Kidney (tissue), 14 donors: ENCODE measurements around the gene PAIP2. TPM values are rescaled to one million over a fixed set of nuclear protein-coding genes. Genes with fewer than 3 reads are reported as not detected.
A peak's percentile ranks its signal among the peaks of the same experiment; 100 is the strongest.
"Not testable (repeated sequence)": the region's sequence is repeated elsewhere in the genome, so short reads cannot be mapped to it uniquely, and the experiment has no call there.

Source experiments
- DNase-seq, 5 donors: peaks; one replicate each; pipeline ENCODE4 v3.0.0-alpha.2; 2013 to 2020
- FAIRE-seq: peaks from 2 replicates; lab custom pipeline; 2012; peaks lifted over from hg19 to GRCh38; lab: Jason Lieb, UNC
- H3K27ac ChIP-seq, 2 donors: one replicate each; pipeline ENCODE4 v1.7.0; 2013; ENCODE audit warnings: low read depth in 2 of 2, low read length in 2 of 2, inconsistent platforms in 1 of 2
- H3K27me3 ChIP-seq: one replicate; pipeline ENCODE4 v1.7.1; 2013; ENCODE audit warnings: low read length, inconsistent platforms; ENCODE audit not compliant: control insufficient read depth, insufficient read depth
- H3K36me3 ChIP-seq, 3 donors: one replicate each; pipeline versions ENCODE4 v1.7.0 to v1.7.1; 2013; ENCODE audit warnings: low read length in 3 of 3, control low read depth in 1 of 3, inconsistent platforms in 1 of 3; ENCODE audit not compliant: insufficient read depth in 3 of 3, control insufficient read depth in 2 of 3
- H3K4me1 ChIP-seq, 3 donors: one replicate each; pipeline versions ENCODE4 v1.7.0 to v1.7.1; 2013; ENCODE audit warnings: low read length in 3 of 3, inconsistent platforms in 1 of 3, low read depth in 1 of 3; ENCODE audit not compliant: control insufficient read depth in 2 of 3, insufficient read depth in 2 of 3
- H3K4me3 ChIP-seq, 3 donors: one replicate each; pipeline versions ENCODE4 v1.7.0 to v1.8.1; 2013; ENCODE audit warnings: low read length in 3 of 3, control low read depth in 1 of 3, inconsistent platforms in 1 of 3
- H3K9ac ChIP-seq, 3 donors: one replicate each; pipeline versions ENCODE4 v1.7.0 to v1.7.1; 2013; ENCODE audit warnings: low read length in 3 of 3, control low read depth in 1 of 3, inconsistent platforms in 1 of 3
- H3K9me3 ChIP-seq, 3 donors: one replicate each; pipeline versions ENCODE4 v1.7.0 to v1.7.1; 2013; ENCODE audit warnings: low read length in 3 of 3, control low read depth in 1 of 3, inconsistent platforms in 1 of 3; ENCODE audit not compliant: control insufficient read depth in 2 of 3, insufficient read depth in 1 of 3
- intact Hi-C: fragments of 100-400 bp; cut with DNase I; formaldehyde crosslinking; loops from one replicate; pipeline ENCODE4 v1.11.1; 2022
- polyA plus RNA-seq: library from polyadenylated mRNA; stranded (reverse); fragments of 350-450 nt; fragmentation: Illumina TruSeq; extraction: RNeasy Lipid Tissue Mini Kit (QIAGEN cat#74804); gene quantifications from one replicate; pipeline ENCODE4 v1.2.3, GENCODE V29; 2014; ENCODE audit warnings: low read depth, low replicate concordance; ENCODE audit not compliant: insufficient read depth
- total RNA-seq: library from RNA; stranded (reverse); fragmentation: NEBNext Ultra II Directional; extraction: Animal tissue kit (Norgen Biotek cat#: 25700); gene quantifications from one replicate; pipeline ENCODE4 v1.2.1, GENCODE V29; 2021
- TF ChIP-seq, protein P1 (sequence below): IDR thresholded peaks from 3 replicates; pipeline ENCODE4 v1.5.1; 2012; ENCODE audit warnings: mild to moderate bottlenecking, moderate library complexity, borderline replicate concordance; ENCODE audit not compliant: insufficient read depth; ENCODE audit errors: extremely low read depth
- donor health status: control.
- donor health status: control.
- donor health status: control.
- donor health status: control.
- donor health status: control.
- donor health status: DM: yes; HTN: yes; CAD: no.
- donor health status: Normal renal cell carcinoma (clear cell type).

The PAIP2 gene
- total and polyA plus RNA-seq, 2 donors from 2014 or later = 68.0 to 121 TPM

- peak overlapping the region in 2 of 3 donors; percentile 50 to 56 for H3K4me3 ChIP-seq
- intact Hi-C loops = no loop called here
- peak overlapping the region; percentile 43 to 68 for H3K27ac ChIP-seq
- H3K9me3 ChIP-seq = no peaks in the 10 kb centered on the region
- TF ChIP-seq, protein P1, sequence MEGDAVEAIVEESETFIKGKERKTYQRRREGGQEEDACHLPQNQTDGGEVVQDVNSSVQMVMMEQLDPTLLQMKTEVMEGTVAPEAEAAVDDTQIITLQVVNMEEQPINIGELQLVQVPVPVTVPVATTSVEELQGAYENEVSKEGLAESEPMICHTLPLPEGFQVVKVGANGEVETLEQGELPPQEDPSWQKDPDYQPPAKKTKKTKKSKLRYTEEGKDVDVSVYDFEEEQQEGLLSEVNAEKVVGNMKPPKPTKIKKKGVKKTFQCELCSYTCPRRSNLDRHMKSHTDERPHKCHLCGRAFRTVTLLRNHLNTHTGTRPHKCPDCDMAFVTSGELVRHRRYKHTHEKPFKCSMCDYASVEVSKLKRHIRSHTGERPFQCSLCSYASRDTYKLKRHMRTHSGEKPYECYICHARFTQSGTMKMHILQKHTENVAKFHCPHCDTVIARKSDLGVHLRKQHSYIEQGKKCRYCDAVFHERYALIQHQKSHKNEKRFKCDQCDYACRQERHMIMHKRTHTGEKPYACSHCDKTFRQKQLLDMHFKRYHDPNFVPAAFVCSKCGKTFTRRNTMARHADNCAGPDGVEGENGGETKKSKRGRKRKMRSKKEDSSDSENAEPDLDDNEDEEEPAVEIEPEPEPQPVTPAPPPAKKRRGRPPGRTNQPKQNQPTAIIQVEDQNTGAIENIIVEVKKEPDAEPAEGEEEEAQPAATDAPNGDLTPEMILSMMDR = peak; percentile 7
- H3K27me3 ChIP-seq = no peaks in the 10 kb centered on the region
- H3K4me1 ChIP-seq = peaks cover 0 to 21% (median 19%) of the 10 kb centered on the region in 3 donors
- H3K9ac ChIP-seq = peak overlapping the region in 2 of 3 donors; percentile 17 to 61
- FAIRE-seq (no peak), DNase-seq (peak in 1 of 5 donors; percentile 13)
- no peaks in the 10 kb centered on the region for H3K36me3 ChIP-seq
Observed at GRCh38 chr5:139385061-139386049, 43.7 kb downstream of the PAIP2 start.

DNA sequence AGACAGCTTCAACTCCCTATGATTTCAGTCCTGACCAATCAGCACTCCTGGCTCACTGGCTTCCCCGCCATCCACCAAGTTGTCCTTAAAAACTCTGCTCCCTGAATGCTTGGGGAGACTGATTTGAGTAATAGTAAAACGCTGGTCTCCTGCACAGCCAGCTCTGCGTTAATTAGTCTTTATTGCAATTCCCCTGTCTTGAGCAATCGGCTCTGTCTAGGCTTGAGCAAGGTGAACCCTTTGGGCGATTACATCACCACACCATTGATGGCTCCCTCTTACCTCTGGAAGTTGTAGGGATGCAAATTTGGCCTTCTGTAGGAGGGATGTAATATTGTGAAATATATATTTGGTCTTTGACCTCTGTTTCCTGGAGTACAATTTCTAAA is 44.4 kb downstream of the PAIP2 start:
- intact Hi-C loops = no loop called here
- no peak overlapping the region for H3K27ac ChIP-seq

GRCh38 chr5:139386956-139387355 is 45.3 kb downstream of the PAIP2 start:
- H3K36me3 ChIP-seq, H3K9me3 ChIP-seq, H3K4me3 ChIP-seq, intact Hi-C loops, H3K27ac ChIP-seq, FAIRE-seq, H3K9ac ChIP-seq, H3K27me3 ChIP-seq: not testable (repeated sequence)
- H3K4me1 ChIP-seq = peaks cover 0 to 19% (median 19%) of the 10 kb centered on the region in 3 donors
- peak in 1 of 5 donors; percentile 13 for DNase-seq

More for the DNA sequence above, 44.4 kb downstream of the PAIP2 start:
- H3K9me3 ChIP-seq = no peaks in the 10 kb centered on the region
- H3K4me1 ChIP-seq = peaks cover 0 to 21% (median 19%) of the 10 kb centered on the region in 3 donors
- no peaks in the 10 kb centered on the region for H3K27me3 ChIP-seq
- H3K36me3 ChIP-seq = no peaks in the 10 kb centered on the region
- FAIRE-seq (no peak), DNase-seq (peak in 1 of 5 donors; percentile 13)
- no peak overlapping the region for H3K9ac ChIP-seq
- TF ChIP-seq, protein P1 = no peak
- no peak overlapping the region for H3K4me3 ChIP-seq

DNA sequence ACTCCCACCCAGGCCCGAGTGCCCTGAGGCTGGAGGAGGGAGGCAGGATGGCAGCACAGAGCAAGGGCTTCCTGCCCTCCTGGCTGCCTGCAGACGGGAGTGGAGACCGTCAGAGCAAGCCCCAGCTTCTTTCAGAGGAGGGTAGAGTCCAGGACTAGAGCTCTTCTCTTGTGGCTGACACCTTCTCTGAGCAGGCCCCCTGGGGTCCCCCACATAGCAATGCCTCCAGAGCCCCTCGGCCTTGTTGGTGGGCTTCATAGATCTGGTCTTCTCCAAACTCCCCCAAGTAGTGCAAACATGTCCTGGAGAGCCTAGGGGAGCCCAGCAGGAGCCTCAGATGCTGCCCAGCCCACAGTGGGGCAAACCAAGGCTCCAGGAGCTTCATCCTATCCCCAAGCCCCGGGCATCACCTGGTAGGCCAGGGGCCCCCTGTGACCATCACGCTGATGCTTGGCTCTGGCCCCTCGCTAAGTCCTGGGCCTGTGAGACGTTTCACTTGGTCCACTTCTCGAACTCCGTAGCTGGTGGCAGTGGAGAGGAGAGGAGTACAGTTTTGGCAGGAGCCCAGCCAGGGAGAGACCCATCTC is 46.0 kb downstream of the PAIP2 start:
- DNase-seq (no peak), FAIRE-seq (no peak)
- H3K9me3 ChIP-seq = no peaks in the 10 kb centered on the region
- TF ChIP-seq, protein P1 = no peak
- H3K4me1 ChIP-seq = peaks cover 0 to 18% (median 17%) of the 10 kb centered on the region in 3 donors
- no peaks in the 10 kb centered on the region for H3K27me3 ChIP-seq
- H3K9ac ChIP-seq = no peak overlapping the region
- intact Hi-C loops = no loop called here
- H3K4me3 ChIP-seq = no peak overlapping the region
- H3K27ac ChIP-seq = no peak overlapping the region
- no peaks in the 10 kb centered on the region for H3K36me3 ChIP-seq
